RWPE2 (cell line): ENCODE results near the gene AIMP1.
A peak's percentile ranks its signal among the peaks of the same experiment; 100 is the strongest.

Experiments
- ATAC-seq: fragments of 200-7000 bp; cut with Tn5 transposase; 3 replicates; pipeline ENCODE4 v1.9.1; 2021; ENCODE audit warnings: low read depth
- DNase-seq: peaks from one replicate; pipeline ENCODE4 v3.0.0-alpha.2; 2020; ENCODE audit warnings: low spot score
- H3K27ac ChIP-seq: fragments of 450-650 bp; 2 replicates; pipeline ENCODE4 v1.5.1; 2017; ENCODE audit warnings: mild to moderate bottlenecking; ENCODE audit not compliant: poor library complexity, severe bottlenecking
- H3K27me3 ChIP-seq: fragments of 250-450 bp; sonication (Bioruptor Pico); 2 replicates; pipeline ENCODE4 v1.5.1; 2021; ENCODE audit warnings: mild to moderate bottlenecking, moderate library complexity; ENCODE audit not compliant: insufficient read depth, poor library complexity, severe bottlenecking
- H3K36me3 ChIP-seq: fragments of 250-450 bp; sonication (Bioruptor Pico); 2 replicates; pipeline ENCODE4 v1.5.1; 2020; ENCODE audit warnings: low read depth, mild to moderate bottlenecking, moderate library complexity
- H3K4me1 ChIP-seq: fragments of 250-450 bp; sonication (Bioruptor Pico); 2 replicates; pipeline ENCODE4 v1.5.1; 2021; ENCODE audit warnings: mild to moderate bottlenecking, moderate library complexity; ENCODE audit not compliant: insufficient read depth, poor library complexity, severe bottlenecking
- H3K4me3 ChIP-seq: fragments of 250-450 bp; sonication (Bioruptor Pico); 2 replicates; pipeline ENCODE4 v1.5.1; 2021; ENCODE audit warnings: mild to moderate bottlenecking, moderate library complexity; ENCODE audit not compliant: severe bottlenecking
- H3K9me3 ChIP-seq: fragments of 250-450 bp; sonication (Bioruptor Pico); 2 replicates; pipeline ENCODE4 v1.5.1; 2021; ENCODE audit warnings: mild to moderate bottlenecking, moderate library complexity; ENCODE audit not compliant: severe bottlenecking
- TF ChIP-seq, protein P1 (sequence below): fragments of 450-650 bp; IDR thresholded peaks from one replicate; pipeline ENCODE4 v1.5.1; 2017; ENCODE audit warnings: mild to moderate bottlenecking, moderate library complexity; ENCODE audit not compliant: poor library complexity, severe bottlenecking

Gene AIMP1

DNA sequence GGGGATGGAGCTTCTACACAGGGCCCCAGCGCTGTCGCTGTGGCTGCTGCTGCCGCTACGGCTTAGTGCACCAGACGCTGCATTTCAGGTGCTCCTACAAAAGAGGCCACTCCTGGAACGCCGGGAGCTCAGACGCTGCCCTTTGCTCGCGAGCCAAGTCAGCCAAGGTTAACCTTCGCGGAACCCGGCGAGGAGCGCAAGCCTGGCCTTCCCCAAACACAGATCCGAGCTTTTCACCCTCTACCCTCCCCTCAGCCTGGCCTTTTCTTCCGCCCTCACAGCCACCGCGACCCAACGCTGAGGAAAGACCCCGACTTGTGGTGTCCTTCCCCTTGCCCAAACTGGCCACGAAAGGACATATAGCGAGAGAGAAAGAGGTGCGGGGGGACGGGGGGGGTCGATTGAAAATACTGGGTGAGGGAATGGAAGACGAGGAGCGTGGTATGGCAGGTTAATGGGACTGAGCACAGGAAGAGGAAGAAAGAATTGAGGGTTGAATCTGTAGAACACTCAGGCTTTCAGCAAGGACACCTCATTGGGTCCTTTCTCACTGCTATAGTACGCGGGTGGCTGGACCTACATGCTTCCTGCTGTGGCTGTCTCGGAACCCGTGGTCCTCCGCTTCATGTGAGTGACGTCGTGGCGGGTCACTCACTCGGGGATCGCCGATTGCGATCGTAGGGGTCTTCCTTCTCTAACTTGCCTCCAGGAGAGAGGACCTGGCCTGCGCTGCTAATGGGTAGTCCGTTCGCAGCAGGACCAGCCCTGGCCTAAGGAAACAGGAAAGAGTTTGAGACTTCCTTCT is at the start of gene AIMP1, which contains the start of gene TBCK:
Gene AIMP1 (plus strand): TSS at position 583 of the 805 bp plus-strand sequence. CDS start 8,460 bp downstream, outside the sequence.
Gene TBCK (minus strand): TSS at position 242 of the 805 bp plus-strand sequence. CDS start 7,249 bp downstream, outside the sequence.
- peak; percentile 83 for ATAC-seq
- peak within 1 kb of the TSS; percentile 80 for H3K4me3 ChIP-seq
- peak within 1 kb of the TSS; percentile 79 for H3K27ac ChIP-seq
- peak; percentile 87 for DNase-seq
- no peaks in the 10 kb centered on the region for H3K27me3 ChIP-seq
- no peaks in the 10 kb centered on the region for H3K9me3 ChIP-seq
- TF ChIP-seq, protein P1, sequence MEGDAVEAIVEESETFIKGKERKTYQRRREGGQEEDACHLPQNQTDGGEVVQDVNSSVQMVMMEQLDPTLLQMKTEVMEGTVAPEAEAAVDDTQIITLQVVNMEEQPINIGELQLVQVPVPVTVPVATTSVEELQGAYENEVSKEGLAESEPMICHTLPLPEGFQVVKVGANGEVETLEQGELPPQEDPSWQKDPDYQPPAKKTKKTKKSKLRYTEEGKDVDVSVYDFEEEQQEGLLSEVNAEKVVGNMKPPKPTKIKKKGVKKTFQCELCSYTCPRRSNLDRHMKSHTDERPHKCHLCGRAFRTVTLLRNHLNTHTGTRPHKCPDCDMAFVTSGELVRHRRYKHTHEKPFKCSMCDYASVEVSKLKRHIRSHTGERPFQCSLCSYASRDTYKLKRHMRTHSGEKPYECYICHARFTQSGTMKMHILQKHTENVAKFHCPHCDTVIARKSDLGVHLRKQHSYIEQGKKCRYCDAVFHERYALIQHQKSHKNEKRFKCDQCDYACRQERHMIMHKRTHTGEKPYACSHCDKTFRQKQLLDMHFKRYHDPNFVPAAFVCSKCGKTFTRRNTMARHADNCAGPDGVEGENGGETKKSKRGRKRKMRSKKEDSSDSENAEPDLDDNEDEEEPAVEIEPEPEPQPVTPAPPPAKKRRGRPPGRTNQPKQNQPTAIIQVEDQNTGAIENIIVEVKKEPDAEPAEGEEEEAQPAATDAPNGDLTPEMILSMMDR: no peak
- H3K4me1 ChIP-seq: peaks cover 21% of the 10 kb centered on the region
- peaks cover 19% of the 10 kb centered on the region for H3K36me3 ChIP-seq

GRCh38 chr4:106268786-106269185 is 47.6 kb upstream of the AIMP1 start:
- no peaks in the 10 kb centered on the region for H3K9me3 ChIP-seq
- no peak overlapping the region for H3K27ac ChIP-seq
- ATAC-seq: no peak
- TF ChIP-seq, protein P1: no peak
- no peaks in the 10 kb centered on the region for H3K27me3 ChIP-seq
- DNase-seq: no peak
- H3K36me3 ChIP-seq: no peaks in the 10 kb centered on the region; the same call in 1 of the 2 replicates
- H3K4me1 ChIP-seq: peaks cover 4% of the 10 kb centered on the region
- no peak overlapping the region for H3K4me3 ChIP-seq

DNA sequence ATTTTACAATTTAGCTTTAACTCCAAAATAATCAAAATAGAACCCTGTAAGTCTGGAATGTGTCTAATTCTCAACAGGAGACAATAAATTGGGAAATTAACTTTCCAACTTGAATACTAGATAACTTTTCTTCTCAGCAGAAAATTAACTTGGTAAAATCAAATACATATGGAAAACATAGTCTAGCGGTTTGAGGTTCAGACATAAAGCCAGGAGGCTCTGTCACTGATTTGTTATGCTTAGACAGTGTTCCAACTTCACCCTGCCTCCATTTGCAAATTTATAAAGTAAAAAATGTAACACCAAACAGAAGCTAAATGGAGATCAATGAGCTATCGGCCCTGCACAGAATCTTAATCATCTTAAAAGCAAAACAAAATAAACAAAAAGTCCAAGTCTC is 46.6 kb upstream of the AIMP1 start:
- DNase-seq (no peak), ATAC-seq (no peak)
- TF ChIP-seq, protein P1: no peak
- no peaks in the 10 kb centered on the region for H3K9me3 ChIP-seq
- no peaks in the 10 kb centered on the region; the same call in 1 of the 2 replicates for H3K36me3 ChIP-seq
- H3K27me3 ChIP-seq: no peaks in the 10 kb centered on the region
- no peaks in the 10 kb centered on the region for H3K4me1 ChIP-seq
- no peak overlapping the region for H3K27ac ChIP-seq
- H3K4me3 ChIP-seq: no peak overlapping the region

- H3K4me1 ChIP-seq: no peaks in the 10 kb centered on the region
- H3K27ac ChIP-seq: no peak overlapping the region
- no peaks in the 10 kb centered on the region for H3K9me3 ChIP-seq
- H3K27me3 ChIP-seq: no peaks in the 10 kb centered on the region
- TF ChIP-seq, protein P1: no peak
- ATAC-seq (no peak), DNase-seq (no peak)
- H3K4me3 ChIP-seq: no peak overlapping the region
- no peaks in the 10 kb centered on the region; the same call in 1 of the 2 replicates for H3K36me3 ChIP-seq
These were observed 45.6 kb upstream of the AIMP1 start for GRCh38 chr4:106270736-106271135.

GRCh38 chr4:106273831-106274230 is 42.5 kb upstream of the AIMP1 start:
- DNase-seq (no peak), ATAC-seq (no peak)
- H3K9me3 ChIP-seq: no peaks in the 10 kb centered on the region
- no peak overlapping the region for H3K4me3 ChIP-seq
- no peaks in the 10 kb centered on the region; the same call in 1 of the 2 replicates for H3K36me3 ChIP-seq
- TF ChIP-seq, protein P1: no peak
- H3K4me1 ChIP-seq: no peaks in the 10 kb centered on the region
- H3K27me3 ChIP-seq: no peaks in the 10 kb centered on the region
- no peak overlapping the region for H3K27ac ChIP-seq
